HL-60 (cell line): ENCODE results near the gene PHF21B.

Experiments used
- DNase-seq, 2 experiments: peaks; one replicate each; pipeline ENCODE4 v3.0.0-alpha.2; 2010 to 2020; ENCODE audit warnings: low read depth in 1 of 2, low spot score in 1 of 2
- H3K27ac ChIP-seq: fragments of 250-450 bp; sonication (Bioruptor Pico); replicated peaks from 2 replicates; pipeline ENCODE4 v1.5.1; 2020; ENCODE audit warnings: mild to moderate bottlenecking, moderate library complexity
- H3K27me3 ChIP-seq: fragments of 250-450 bp; sonication (Bioruptor Pico); 2 replicates; pipeline ENCODE4 v1.5.1; 2021; ENCODE audit warnings: mild to moderate bottlenecking, moderate library complexity; ENCODE audit not compliant: insufficient read depth, poor library complexity, severe bottlenecking
- H3K4me3 ChIP-seq: replicated peaks from 2 replicates; pipeline ENCODE4 v1.5.1; 2011; ENCODE audit warnings: mild to moderate bottlenecking, control low read depth, low read length; ENCODE audit not compliant: insufficient read depth
- CTCF ChIP-seq: IDR thresholded peaks from one replicate; pipeline ENCODE4 v1.5.1; 2011; ENCODE audit warnings: low read length, control low read depth, inconsistent platforms; ENCODE audit not compliant: insufficient read depth
- GABPA ChIP-seq: IDR thresholded peaks from 2 replicates; pipeline ENCODE4 v1.6.1; 2012; ENCODE audit warnings: low read depth
- POLR2AphosphoS5 ChIP-seq: IDR thresholded peaks from 2 replicates; pipeline ENCODE4 v1.6.1; 2012; ENCODE audit warnings: low read depth
- REST ChIP-seq: IDR thresholded peaks from 2 replicates; pipeline ENCODE4 v1.6.1; 2012; ENCODE audit warnings: low read depth; ENCODE audit not compliant: insufficient replicate concordance
- SPI1 ChIP-seq: IDR thresholded peaks from 2 replicates; pipeline ENCODE4 v1.6.1; 2012; ENCODE audit warnings: low read depth, mild to moderate bottlenecking, borderline replicate concordance

The PHF21B gene

DNA sequence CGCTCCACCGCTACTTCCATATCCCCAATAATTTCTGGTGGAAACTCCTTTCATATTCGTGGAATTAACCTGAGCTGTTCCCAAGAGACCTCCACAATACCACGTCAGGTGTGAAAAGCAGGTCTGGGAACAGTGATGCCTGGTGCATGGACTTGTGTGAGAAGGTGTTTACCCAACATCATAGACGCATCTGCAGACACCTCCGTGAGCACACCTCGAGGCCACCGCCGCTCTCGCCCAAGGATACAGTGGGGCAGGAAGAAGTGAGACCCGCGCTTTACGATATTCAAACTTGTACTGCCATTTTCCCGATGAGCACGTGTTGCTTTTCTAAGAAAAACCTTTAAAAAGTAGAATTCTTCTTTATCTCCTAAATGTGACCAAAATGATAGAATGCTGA, 8.2 kb downstream of the PHF21B start:
- TF ChIP-seq SPI1 (no peak), REST (no peak), POLR2AphosphoS5 (no peak), CTCF (no peak), GABPA (no peak)

GRCh38 chr22:45000330-45000729, 9.5 kb downstream of the PHF21B start:
- H3K27ac ChIP-seq: no peak overlapping the region
- H3K27me3 ChIP-seq: peaks cover 8% of the 10 kb centered on the region
- H3K4me3 ChIP-seq: no peak overlapping the region
- no peak for DNase-seq
- no peak for TF ChIP-seq GABPA
- TF ChIP-seq REST: no peak
- TF ChIP-seq POLR2AphosphoS5: no peak
- TF ChIP-seq CTCF: no peak
- no peak for TF ChIP-seq SPI1

More for the DNA sequence above, 8.2 kb downstream of the PHF21B start:
- no peak for DNase-seq
- H3K27me3 ChIP-seq: peaks cover 19% of the 10 kb centered on the region
- H3K27ac ChIP-seq: no peak overlapping the region
- no peak overlapping the region for H3K4me3 ChIP-seq

DNA sequence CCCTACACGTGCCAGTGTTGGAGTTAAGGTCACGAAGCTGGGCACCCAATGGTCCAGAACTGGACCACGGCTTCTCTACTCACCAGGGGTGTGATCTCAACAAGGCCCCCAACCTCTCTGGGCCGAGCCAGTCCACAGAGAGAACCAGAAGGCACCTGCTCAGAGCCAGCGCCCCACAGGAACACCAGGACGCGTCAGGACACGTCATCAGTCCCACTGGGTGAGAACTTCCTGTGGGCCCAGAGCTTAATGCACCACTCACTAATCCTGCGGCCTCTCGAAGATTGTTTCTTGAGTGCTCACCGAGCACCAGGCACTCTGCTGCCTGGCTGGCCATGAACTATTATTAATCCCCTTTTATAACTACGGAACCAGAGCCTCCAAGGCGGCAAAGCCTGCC, 10.1 kb downstream of the PHF21B start:
- no peak for DNase-seq
- Histone ChIP-seq H3K4me3 (no peak overlapping the region), H3K27me3 (peaks cover 3% of the 10 kb centered on the region), H3K27ac (no peak overlapping the region)
- TF ChIP-seq GABPA (no peak), CTCF (no peak), POLR2AphosphoS5 (no peak), REST (no peak)
